ENCODE results near the gene FNBP1.

FNBP1 gene

GRCh38 chr9:130045725-130046450 is 2.9 kb upstream of the FNBP1 start:
- no peak for DNase-seq (ENCODE audit: low spot score)

- no peak for DNase-seq (ENCODE audit: low spot score)
Measured at GRCh38 chr9:130043654-130044623, 950 bp upstream of the FNBP1 start.

- DNase-seq (ENCODE audit: low spot score): no peak
Measured at GRCh38 chr9:130042406-130042884, 544 bp downstream of the FNBP1 start.

- DNase-seq (ENCODE audit: low spot score): no peak
Measured at GRCh38 chr9:130041648-130042405, 1.2 kb downstream of the FNBP1 start.

DNA sequence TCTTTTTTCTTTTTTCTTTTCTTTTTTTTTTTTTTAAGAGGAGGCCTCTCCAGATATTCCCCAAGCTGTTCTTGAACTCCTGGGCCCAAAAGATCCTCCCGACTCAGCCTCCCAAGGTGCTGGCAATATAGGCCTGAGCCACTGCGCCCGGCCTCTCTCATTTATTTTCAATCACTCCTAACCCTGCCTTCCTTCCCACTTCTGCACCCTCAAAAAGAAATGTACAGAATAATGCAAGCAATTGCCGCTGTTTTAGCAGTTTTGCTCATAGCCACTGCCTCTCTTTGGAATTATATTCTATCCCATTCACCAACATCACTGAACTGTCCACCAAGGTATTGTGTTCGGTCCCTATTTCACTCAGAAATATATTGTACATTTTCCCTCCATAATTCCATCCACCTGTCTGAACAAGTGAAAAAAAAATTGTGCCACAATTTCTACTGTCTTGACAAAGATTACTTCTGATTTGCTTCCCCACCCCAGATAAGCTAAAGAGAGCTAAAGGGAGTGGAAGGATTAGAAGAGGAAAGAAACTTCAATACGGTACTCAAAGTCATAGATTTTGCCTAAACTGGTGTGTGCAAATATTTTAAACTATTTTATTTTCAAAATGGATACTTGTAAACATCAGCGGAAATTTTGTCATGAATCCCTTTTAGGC is 1.9 kb downstream of the FNBP1 start:
- DNase-seq (ENCODE audit: low spot score): no peak

GRCh38 chr9:130039528-130040147 is 3.4 kb downstream of the FNBP1 start:
- no peak for DNase-seq (ENCODE audit: low spot score)

DNA sequence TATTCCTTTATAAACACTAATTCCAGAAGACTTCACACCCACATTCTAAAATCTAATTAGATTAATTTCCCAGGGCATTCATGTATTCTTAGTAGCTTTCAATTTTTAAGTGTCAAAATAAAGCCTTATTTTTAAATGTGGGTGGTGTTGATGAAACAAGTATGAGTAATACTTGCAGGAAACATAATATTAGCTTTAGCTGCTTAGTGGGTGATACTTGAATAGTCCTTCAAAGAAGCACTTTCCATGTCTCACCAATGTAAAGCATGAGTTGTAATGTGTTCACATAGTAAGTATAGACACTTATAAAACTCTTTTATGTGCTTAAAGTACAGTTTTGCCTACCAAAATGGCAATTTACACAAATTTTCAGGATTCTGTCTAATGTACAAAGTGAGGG is 6.9 kb downstream of the FNBP1 start:
- DNase-seq (ENCODE audit: low spot score): no peak

GRCh38 chr9:130034570-130034969 is 8.4 kb downstream of the FNBP1 start:
- peak; percentile 91 for DNase-seq (ENCODE audit: low spot score)

GRCh38 chr9:130030651-130031127 is 12.3 kb downstream of the FNBP1 start:
- no peak for DNase-seq (ENCODE audit: low spot score)

DNA sequence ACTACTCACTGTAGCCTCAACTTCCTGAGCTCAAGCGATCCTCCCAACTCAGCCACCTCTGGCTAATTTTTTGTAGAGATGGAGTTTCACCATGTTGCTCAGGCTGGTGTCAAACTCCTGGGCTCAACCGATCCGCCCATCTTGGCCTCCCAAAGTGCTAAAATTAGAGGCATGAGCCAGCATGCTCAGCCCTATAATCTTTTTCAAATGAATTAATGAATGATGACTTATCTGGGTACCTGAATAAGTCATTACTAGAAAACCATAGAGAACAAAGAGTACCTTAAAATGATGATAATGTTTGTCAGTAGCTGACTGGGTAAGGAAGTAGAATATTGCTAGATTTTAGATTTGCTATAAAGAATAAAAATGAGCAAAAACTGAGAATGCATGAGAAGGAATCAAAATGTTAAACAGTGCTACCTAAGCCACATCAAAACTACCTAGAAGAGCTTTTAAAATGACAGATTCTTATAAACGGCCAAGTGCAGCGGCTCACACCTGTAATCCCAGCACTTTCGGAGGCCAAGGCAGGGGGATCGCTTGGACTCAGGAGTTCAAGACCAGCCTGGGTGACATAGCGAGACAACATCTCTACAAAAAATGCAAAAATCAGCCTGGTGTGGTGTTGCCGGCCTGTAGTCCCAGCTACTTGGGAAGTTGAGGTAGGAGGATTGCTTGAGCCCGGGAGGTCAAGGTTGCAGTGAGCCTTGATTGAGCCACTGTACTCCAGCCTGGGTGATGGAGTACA is 13.6 kb downstream of the FNBP1 start:
- no peak for DNase-seq (ENCODE audit: low spot score)

DNA sequence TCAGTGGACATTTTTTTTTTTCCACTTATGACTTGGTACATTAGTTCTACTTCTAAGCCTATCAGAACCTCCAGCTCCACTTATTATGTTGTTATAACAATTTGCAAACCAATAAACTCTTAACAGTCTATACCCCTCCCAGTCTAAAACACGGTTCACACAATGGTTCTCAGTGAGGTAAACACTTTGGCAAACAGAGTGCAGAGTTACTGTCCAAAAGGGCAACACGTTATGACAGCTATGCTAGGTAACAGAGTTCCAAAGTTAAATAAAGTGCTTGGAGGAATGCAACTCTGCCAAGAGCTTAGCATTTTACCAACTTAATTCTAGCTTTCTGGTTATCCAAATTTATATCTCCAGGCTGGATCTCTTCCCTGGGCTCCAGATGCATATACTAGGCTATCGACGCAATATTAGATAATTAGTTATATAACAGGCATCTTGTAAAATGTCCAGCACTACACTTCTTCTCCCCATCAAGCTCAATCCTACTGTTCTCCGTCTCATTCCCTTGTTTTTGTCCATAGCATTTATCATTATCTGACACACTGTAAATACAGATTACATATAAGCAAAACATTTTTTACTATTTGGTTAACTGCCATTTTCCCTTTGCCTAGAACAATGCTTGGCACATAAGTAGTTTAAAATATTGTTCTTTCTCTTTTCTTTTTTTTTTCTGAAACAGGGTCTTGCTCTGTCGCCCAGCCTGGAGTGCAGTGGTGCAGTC is 14.3 kb downstream of the FNBP1 start:
- no peak for DNase-seq (ENCODE audit: low spot score)

- DNase-seq (ENCODE audit: low spot score): no peak
Measured at GRCh38 chr9:130027533-130028365, 15.2 kb downstream of the FNBP1 start.

GRCh38 chr9:130026583-130027340 is 16.2 kb downstream of the FNBP1 start:
- no peak for DNase-seq (ENCODE audit: low spot score)

DNA sequence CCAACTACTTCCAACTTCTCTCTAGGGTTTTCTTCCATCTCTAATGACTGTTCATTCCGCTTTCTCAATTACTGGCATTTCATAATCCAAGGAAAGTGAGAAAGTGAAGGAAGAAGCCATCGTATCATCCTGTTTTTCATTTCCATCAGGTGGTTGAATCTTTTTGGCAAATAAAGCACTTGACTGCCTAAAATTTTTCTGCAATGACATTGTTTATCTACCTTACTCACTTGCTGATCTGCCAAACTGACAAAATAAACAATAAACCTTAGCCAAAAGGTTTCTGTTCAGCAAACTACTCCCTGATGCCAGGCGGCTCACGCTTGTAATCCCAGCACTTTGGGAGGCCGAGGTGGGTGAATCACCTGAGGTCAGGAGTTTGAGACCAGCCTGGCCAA is 18.4 kb downstream of the FNBP1 start:
- no peak for DNase-seq (ENCODE audit: low spot score)

DNA sequence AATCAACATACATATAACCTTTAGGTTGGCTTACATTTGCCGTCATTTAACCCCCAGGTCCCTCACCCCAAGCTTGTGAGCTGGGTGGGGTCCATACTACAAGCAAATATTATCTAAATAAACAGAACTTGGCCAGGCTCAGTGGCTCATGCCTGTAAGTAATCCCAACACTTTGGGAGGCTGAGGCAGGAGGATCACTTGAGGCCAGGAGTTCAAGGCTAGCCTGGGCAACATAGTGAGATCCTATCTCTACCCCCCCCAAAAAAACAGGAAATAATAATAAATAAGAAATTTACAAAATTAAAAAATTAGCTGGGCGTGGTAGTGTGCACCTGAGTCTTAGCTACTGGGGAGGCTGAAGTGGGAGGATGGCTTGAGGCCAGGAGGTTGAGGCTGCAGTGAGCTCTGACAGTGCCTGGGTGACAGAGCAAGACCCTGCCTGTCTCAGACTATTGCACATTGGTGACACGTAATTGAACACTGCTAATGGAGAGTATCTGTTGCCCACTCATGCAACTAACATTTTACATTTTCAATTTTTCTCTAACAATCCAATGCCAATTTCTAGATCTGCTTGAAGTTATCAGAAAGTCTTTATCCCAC is 18.9 kb downstream of the FNBP1 start:
- no peak for DNase-seq (ENCODE audit: low spot score)

- DNase-seq (ENCODE audit: low spot score): no peak
Measured at GRCh38 chr9:130023144-130023787, 19.7 kb downstream of the FNBP1 start.

DNA sequence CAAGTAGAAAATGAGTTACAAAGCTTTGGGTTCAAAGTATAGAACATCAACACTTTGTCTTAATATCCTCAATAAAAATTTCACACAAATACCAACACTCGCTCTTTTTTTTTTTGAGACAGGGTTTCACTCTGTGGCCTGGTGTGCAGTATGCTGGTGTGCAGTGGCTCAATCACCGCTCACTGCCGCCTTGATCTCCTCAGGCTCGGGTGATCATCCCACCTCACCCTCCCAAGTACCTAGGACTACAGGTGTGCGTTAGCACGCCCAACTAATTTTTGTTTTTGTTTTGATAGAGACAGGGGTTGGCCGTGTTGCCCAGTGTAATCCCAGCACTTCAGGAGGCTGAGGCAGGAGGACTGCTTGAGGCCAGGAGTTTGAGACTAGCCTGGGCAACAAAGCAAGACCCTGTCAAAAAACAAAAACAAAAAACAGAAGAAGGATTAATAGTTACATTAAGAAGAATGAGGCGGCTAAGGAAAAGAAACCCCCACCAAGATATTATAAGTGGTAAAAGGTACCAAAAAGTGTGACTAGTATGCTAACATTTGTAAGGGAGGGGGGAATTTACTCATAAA is 20.3 kb downstream of the FNBP1 start:
- no peak for DNase-seq (ENCODE audit: low spot score)
